Measurements from ENCODE around the gene CCSER2.
"Not testable (repeated sequence)": the region's sequence is repeated elsewhere in the genome, so short reads cannot be mapped to it uniquely, and the experiment has no call there.

CCSER2 gene

GRCh38 chr10:84317174-84317573 is 11.2 kb upstream of the CCSER2 start:
- no peak for DNase-seq

- DNase-seq = no peak
These were observed 6.5 kb upstream of the CCSER2 start for GRCh38 chr10:84321902-84322301.

- DNase-seq = not testable (repeated sequence)
These were observed 4.8 kb upstream of the CCSER2 start for GRCh38 chr10:84323566-84323965.

- DNase-seq = not testable (repeated sequence)
These were observed 1.4 kb upstream of the CCSER2 start for GRCh38 chr10:84326995-84327394.

- DNase-seq = peak; percentile 34 to 48
These were observed 815 bp downstream of the CCSER2 start for GRCh38 chr10:84329196-84329611.

- no peak for DNase-seq
These were observed 1.7 kb downstream of the CCSER2 start for GRCh38 chr10:84329986-84330651.

GRCh38 chr10:84331091-84331490 is 2.7 kb downstream of the CCSER2 start:
- no peak for DNase-seq

GRCh38 chr10:84333864-84334451 is 5.6 kb downstream of the CCSER2 start:
- peak; percentile 52 to 56 for DNase-seq

- DNase-seq = no peak
These were observed 6.4 kb downstream of the CCSER2 start for GRCh38 chr10:84334811-84335210.

- no peak for DNase-seq
These were observed 7.1 kb downstream of the CCSER2 start for GRCh38 chr10:84335516-84335915.

- no peak for DNase-seq
These were observed 8.2 kb downstream of the CCSER2 start for GRCh38 chr10:84336406-84337090.

GRCh38 chr10:84337199-84337598 is 8.8 kb downstream of the CCSER2 start:
- no peak for DNase-seq

- no peak for DNase-seq
These were observed 10.6 kb downstream of the CCSER2 start for GRCh38 chr10:84339025-84339424.

- no peak for DNase-seq
These were observed 11.8 kb downstream of the CCSER2 start for GRCh38 chr10:84340187-84340586.

- DNase-seq = no peak
These were observed 12.5 kb downstream of the CCSER2 start for GRCh38 chr10:84340632-84341537.

- no peak for DNase-seq
These were observed 13.1 kb downstream of the CCSER2 start for GRCh38 chr10:84341538-84341856.

- DNase-seq = no peak
These were observed 13.6 kb downstream of the CCSER2 start for GRCh38 chr10:84341983-84342382.

GRCh38 chr10:84342584-84342983 is 14.2 kb downstream of the CCSER2 start:
- DNase-seq = no peak

GRCh38 chr10:84343831-84344230 is 15.4 kb downstream of the CCSER2 start:
- no peak for DNase-seq

- no peak for DNase-seq
These were observed 16.1 kb downstream of the CCSER2 start for GRCh38 chr10:84344526-84344925.

- not testable (repeated sequence) for DNase-seq
These were observed 19.2 kb downstream of the CCSER2 start for GRCh38 chr10:84347575-84348002.

GRCh38 chr10:84348447-84348846 is 20.1 kb downstream of the CCSER2 start:
- DNase-seq = no peak

GRCh38 chr10:84348860-84349259 is 20.5 kb downstream of the CCSER2 start:
- DNase-seq = no peak
